B cell (primary cell): ENCODE data around the gene PADI3. TPM values are rescaled to one million over a fixed set of nuclear protein-coding genes. Genes with fewer than 3 reads are reported as not detected.

Experiments used
- ATAC-seq: fragments of 200-7000 bp; cut with Tn5 transposase; one replicate; pipeline ENCODE4 v1.10.0; 2021; ENCODE audit warnings: low read depth, mild to moderate bottlenecking, moderate number of reproducible peaks, moderate library complexity
- CTCF ChIA-PET: fragments of 350-600 bp; sonication (Branson Sonifier 250); formaldehyde crosslinking; loops from one replicate; lab custom pipeline; 2021; ENCODE audit warnings: antibody characterized with exemption, inconsistent platforms; lab: Charles Lee
- POLR2A ChIA-PET: fragments of 350-600 bp; sonication (Branson Sonifier 250); formaldehyde crosslinking; loops from one replicate; lab custom pipeline; 2021; ENCODE audit warnings: antibody characterized with exemption; lab: Charles Lee
- DNase-seq: peaks from one replicate; pipeline ENCODE4 v3.0.0; 2013
- H2AFZ ChIP-seq: 2 replicates; pipeline ENCODE4 v1.6.1; 2012; ENCODE audit warnings: mild to moderate bottlenecking, low read depth, low read length; ENCODE audit not compliant: insufficient read depth, poor library complexity, severe bottlenecking
- H3K27ac ChIP-seq, 2 donors: 1 replicate in 1 of 2; 2 replicates in 1 of 2; pipeline ENCODE4 v1.5.1; 2012 to 2013; ENCODE audit warnings: low read length in 2 of 2, mild to moderate bottlenecking in 2 of 2, moderate library complexity in 1 of 2
- H3K27me3 ChIP-seq, 4 experiments: fragments of 200-600 bp in 1 of 4; sonication (generic) in 1 of 4; replicated peaks in 1 of 4; 1 replicate in 2 of 4; 2 replicates in 2 of 4; pipeline versions ENCODE4 v1.6.1 to v1.7.0; 2013 to 2016; ENCODE audit warnings: low read length in 3 of 4, mild to moderate bottlenecking in 2 of 4, mixed read lengths in 1 of 4, moderate library complexity in 1 of 4; ENCODE audit not compliant: insufficient read depth in 4 of 4, control insufficient read depth in 3 of 4; ENCODE audit errors: control extremely low read depth in 1 of 4
- H3K36me3 ChIP-seq, 2 experiments: replicated peaks in 1 of 2; 1 replicate in 1 of 2; 2 replicates in 1 of 2; pipeline versions ENCODE4 v1.6.1 to v1.7.1; 2013; ENCODE audit warnings: low read length in 1 of 2; ENCODE audit not compliant: insufficient read depth in 2 of 2, control insufficient read depth in 1 of 2; ENCODE audit errors: control extremely low read depth in 1 of 2, extremely low read depth in 1 of 2
- H3K4me1 ChIP-seq, 2 donors: fragments of 200-600 bp in 1 of 2; sonication (generic) in 1 of 2; 1 replicate in 1 of 2; 2 replicates in 1 of 2; pipeline versions ENCODE4 v1.5.1 to v1.6.1; 2013 to 2017; ENCODE audit warnings: low read length in 2 of 2; ENCODE audit not compliant: control insufficient read depth in 2 of 2, insufficient read depth in 2 of 2
- H3K4me2 ChIP-seq: replicated peaks from 2 replicates; pipeline ENCODE3; 2012; ENCODE audit warnings: mild to moderate bottlenecking, low read depth, low read length; ENCODE audit not compliant: poor library complexity, severe bottlenecking
- H3K4me3 ChIP-seq, 5 experiments: fragments of 200-600 bp in 1 of 5; sonication (generic) in 1 of 5; 1 replicate in 3 of 5; 2 replicates in 2 of 5; pipeline versions ENCODE4 v1.5.1 to v1.7.0; 2011 to 2016; ENCODE audit warnings: low read length in 4 of 5, mild to moderate bottlenecking in 4 of 5, low read depth in 2 of 5, control low read depth in 1 of 5, moderate library complexity in 1 of 5; ENCODE audit not compliant: insufficient read depth in 1 of 5; ENCODE audit errors: control extremely low read depth in 1 of 5, extremely low read depth in 1 of 5
- H3K79me2 ChIP-seq: fragments of 200-600 bp; sonication (generic); one replicate; pipeline ENCODE4 v1.6.0; 2016; ENCODE audit warnings: low read length; ENCODE audit not compliant: control insufficient read depth, insufficient read depth
- H3K9ac ChIP-seq: fragments of 200-600 bp; sonication (generic); 2 replicates; pipeline ENCODE4 v1.6.1; 2017; ENCODE audit warnings: mild to moderate bottlenecking, low read length, moderate library complexity
- H3K9me3 ChIP-seq, 3 donors: one replicate each; pipeline versions ENCODE4 v1.6.1 to v1.7.1; 2013; ENCODE audit warnings: low read length in 2 of 3; ENCODE audit not compliant: control insufficient read depth in 2 of 3, insufficient read depth in 1 of 3; ENCODE audit errors: control extremely low read depth in 1 of 3
- H4K20me1 ChIP-seq: 2 replicates; pipeline ENCODE4 v1.6.0; 2012; ENCODE audit warnings: mild to moderate bottlenecking, low read length; ENCODE audit not compliant: insufficient read depth, control insufficient read depth, poor library complexity, severe bottlenecking
- H3K27ac Mint-ChIP-seq: one replicate; pipeline ENCODE4 v1.8.0; 2021; ENCODE audit warnings: mixed read lengths
- H3K27me3 Mint-ChIP-seq: one replicate; pipeline ENCODE4 v1.8.0; 2021; ENCODE audit warnings: mixed read lengths
- H3K4me1 Mint-ChIP-seq: one replicate; pipeline ENCODE4 v1.8.0; 2021; ENCODE audit warnings: mixed read lengths
- H3K4me3 Mint-ChIP-seq: one replicate; pipeline ENCODE4 v1.8.0; 2021; ENCODE audit warnings: mixed read lengths
- H3K9me3 Mint-ChIP-seq: one replicate; pipeline ENCODE4 v1.8.0; 2022; ENCODE audit warnings: mixed read lengths; ENCODE audit not compliant: insufficient read depth
- CTCF ChIP-seq: fragments of 200-600 bp; IDR thresholded peaks from one replicate; pipeline ENCODE4 v1.8.0; 2022; ENCODE audit warnings: antibody characterized with exemption, mild to moderate bottlenecking
- EZH2 ChIP-seq: IDR thresholded peaks from 2 replicates; pipeline ENCODE4 v1.6.1; 2012; ENCODE audit warnings: borderline replicate concordance, low read depth, mild to moderate bottlenecking, moderate library complexity, low read length; ENCODE audit not compliant: insufficient read depth, poor library complexity, severe bottlenecking
- WGBS: methylation state at CpG from one replicate; pipeline ENCODE4 v1.1.5; 2013; ENCODE audit warnings: missing lambda C conversion rate; ENCODE audit not compliant: insufficient coverage; 5-methylcytosine and 5-hydroxymethylcytosine counted together
- intact Hi-C: fragments of 100-400 bp; cut with micrococcal nuclease; formaldehyde crosslinking; loops from one replicate; pipeline ENCODE4 v1.10.0; 2022
- polyA plus RNA-seq: library from polyadenylated mRNA; depleted of rRNA; stranded (reverse); fragments of >200 nt; gene quantifications from 2 replicates; pipeline ENCODE4 v1.2.3, GENCODE V29; 2012
- total RNA-seq, 2 donors: library from RNA; stranded (reverse); fragments of 120-200 nt in 1 of 2; gene quantifications; 1 replicate in 1 of 2; 2 replicates in 1 of 2; pipeline versions ENCODE4 v1.2.3 to v1.2.4, GENCODE V29; 2013 to 2022

The PADI3 gene
- total and polyA plus RNA-seq, 2 donors (not counting 1 experiment from before 2014, with no cell fraction given): not detected

GRCh38 chr1:17211377-17211776 is 37.5 kb upstream of the PADI3 start:
- Histone ChIP-seq H3K4me3 (no peak overlapping the region), H3K27me3 (peaks cover 0 to 20% (median 4%) of the 10 kb centered on the region in 4 experiments), H3K27ac (no peak overlapping the region), H3K9me3 (no peaks in the 10 kb centered on the region), H3K4me2 (no peak overlapping the region), H3K4me1 (peaks cover 27 to 30% of the 10 kb centered on the region in 2 donors), H3K36me3 (no peaks in the 10 kb centered on the region), H3K9ac (no peak overlapping the region), H3K79me2 (no peaks in the 10 kb centered on the region), H2AFZ (no peak overlapping the region), H4K20me1 (no peaks in the 10 kb centered on the region)
- H3K9me3 Mint-ChIP-seq: no peaks in the 10 kb centered on the region
- peaks cover 38% of the 10 kb centered on the region for H3K4me1 Mint-ChIP-seq
- no peak overlapping the region for H3K27ac Mint-ChIP-seq
- DNase-seq (no peak), ATAC-seq (no peak)
- WGBS: 100% methylated on average over 4 of the region's 5 CpGs
- POLR2A ChIA-PET: no interaction called here
- no peak for TF ChIP-seq CTCF
- no peak for TF ChIP-seq EZH2
- intact Hi-C loops: no loop called here
- H3K4me3 Mint-ChIP-seq: no peak overlapping the region
- CTCF ChIA-PET: interaction anchor here (0.8 to 6.0 kb wide), 3 partner anchors 24 to 86 kb away, joined by 3 to 27 read pairs (median 3); no protein-coding TSS in a partner anchor
- peaks cover 30% of the 10 kb centered on the region for H3K27me3 Mint-ChIP-seq

GRCh38 chr1:17212009-17212408 is 36.9 kb upstream of the PADI3 start:
- DNase-seq: no peak
- no peak overlapping the region for H3K27ac Mint-ChIP-seq
- no peaks in the 10 kb centered on the region for H3K36me3 ChIP-seq
- no peak overlapping the region for H3K4me2 ChIP-seq
- H3K27me3 ChIP-seq: peaks cover 0 to 21% (median 4%) of the 10 kb centered on the region in 4 experiments
- no peaks in the 10 kb centered on the region for H3K9me3 ChIP-seq
- H3K9me3 Mint-ChIP-seq: no peaks in the 10 kb centered on the region
- H2AFZ ChIP-seq: no peak overlapping the region
- no peak overlapping the region for H3K4me3 Mint-ChIP-seq
- no peak overlapping the region for H3K9ac ChIP-seq
- H3K4me1 ChIP-seq: peaks cover 23 to 27% of the 10 kb centered on the region in 2 donors
- no peaks in the 10 kb centered on the region for H3K79me2 ChIP-seq
- intact Hi-C loops: no loop called here
- WGBS: 73% methylated on average over 10 of the region's 10 CpGs
- POLR2A ChIA-PET: interaction anchor here (0.6 kb wide), 1 partner anchor 74 kb away, joined by 4 read pairs; no protein-coding TSS in a partner anchor
- H3K27ac ChIP-seq: no peak overlapping the region
- H3K4me1 Mint-ChIP-seq: peaks cover 34% of the 10 kb centered on the region
- no peaks in the 10 kb centered on the region for H4K20me1 ChIP-seq
- TF ChIP-seq EZH2 (no peak), CTCF (no peak)
- no peak for ATAC-seq
- H3K4me3 ChIP-seq: no peak overlapping the region
- peaks cover 30% of the 10 kb centered on the region for H3K27me3 Mint-ChIP-seq
- CTCF ChIA-PET: interaction anchor here (0.7 to 6.0 kb wide), 4 partner anchors 24 to 130 kb away, joined by 3 to 27 read pairs (median 3); no protein-coding TSS in a partner anchor
